Anterior cingulate cortex (tissue), 58 donors: ENCODE results near the gene GRIK4.
"Not testable (repeated sequence)": the region's sequence is repeated elsewhere in the genome, so short reads cannot be mapped to it uniquely, and the experiment has no call there.

Experiments
- DNase-seq, 58 donors: peaks; one replicate each; lab custom pipeline; 2025; lab: John Stamatoyannopoulos, UW

The GRIK4 gene

DNA sequence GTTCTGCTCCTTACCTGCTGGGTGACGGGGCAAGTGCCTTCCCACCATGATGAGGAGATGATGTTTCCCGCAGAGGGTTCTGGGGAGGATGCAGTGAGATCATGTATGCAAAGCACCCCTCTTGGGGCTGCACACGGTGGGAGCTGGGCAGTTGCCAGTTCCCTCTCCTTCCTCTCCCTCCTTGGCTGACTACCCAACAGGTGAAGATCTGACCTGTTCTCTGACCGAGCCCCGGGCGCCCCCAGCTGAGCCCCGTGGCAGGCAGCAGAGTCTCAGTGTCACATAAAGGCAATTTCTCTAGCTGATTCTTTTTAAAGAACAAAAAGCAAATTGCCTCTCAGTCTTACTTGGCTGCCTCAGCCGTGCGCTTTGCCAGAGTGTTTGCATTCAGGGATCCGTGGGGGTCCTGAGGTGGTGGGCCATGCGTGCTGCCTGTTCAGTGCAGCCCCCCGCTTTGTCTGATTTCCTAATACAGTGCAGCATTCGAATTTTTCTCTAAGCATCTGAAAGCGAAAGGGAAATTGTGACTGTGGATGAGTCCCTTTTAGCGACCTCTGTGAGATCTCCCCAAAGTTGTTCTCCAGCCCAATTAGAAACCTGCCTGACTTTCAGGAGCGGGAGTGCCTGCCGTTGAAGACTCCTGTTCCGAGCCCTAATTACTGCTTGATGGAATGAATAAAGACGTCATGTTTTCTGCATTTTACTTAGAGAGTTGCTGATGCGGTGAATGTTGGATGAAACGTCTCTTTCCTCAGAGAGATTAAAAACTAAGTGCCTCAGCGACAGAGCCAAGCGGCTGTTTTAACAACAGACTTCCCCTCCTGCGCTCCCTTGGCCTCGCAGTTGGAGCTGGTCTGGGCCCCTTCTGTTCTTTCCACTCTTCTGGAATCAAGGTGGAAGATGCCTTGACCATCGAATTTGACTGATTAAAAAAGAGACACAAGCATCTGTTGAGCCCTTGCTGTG is 86.0 kb downstream of the GRIK4 start:
- no peak for DNase-seq

- DNase-seq, result no peak
These were observed 87.1 kb downstream of the GRIK4 start for GRCh38 chr11:120598517-120599257.

GRCh38 chr11:120599816-120600420 is 88.4 kb downstream of the GRIK4 start:
- DNase-seq, result no peak

- peak in 5 of 58 donors; percentile 6 to 45 (median 19) for DNase-seq
These were observed 90.0 kb downstream of the GRIK4 start for GRCh38 chr11:120601536-120601935.

- DNase-seq, result no peak
These were observed 91.5 kb downstream of the GRIK4 start for GRCh38 chr11:120603071-120603470.

- no peak for DNase-seq
These were observed 93.9 kb downstream of the GRIK4 start for GRCh38 chr11:120605469-120605868.

DNA sequence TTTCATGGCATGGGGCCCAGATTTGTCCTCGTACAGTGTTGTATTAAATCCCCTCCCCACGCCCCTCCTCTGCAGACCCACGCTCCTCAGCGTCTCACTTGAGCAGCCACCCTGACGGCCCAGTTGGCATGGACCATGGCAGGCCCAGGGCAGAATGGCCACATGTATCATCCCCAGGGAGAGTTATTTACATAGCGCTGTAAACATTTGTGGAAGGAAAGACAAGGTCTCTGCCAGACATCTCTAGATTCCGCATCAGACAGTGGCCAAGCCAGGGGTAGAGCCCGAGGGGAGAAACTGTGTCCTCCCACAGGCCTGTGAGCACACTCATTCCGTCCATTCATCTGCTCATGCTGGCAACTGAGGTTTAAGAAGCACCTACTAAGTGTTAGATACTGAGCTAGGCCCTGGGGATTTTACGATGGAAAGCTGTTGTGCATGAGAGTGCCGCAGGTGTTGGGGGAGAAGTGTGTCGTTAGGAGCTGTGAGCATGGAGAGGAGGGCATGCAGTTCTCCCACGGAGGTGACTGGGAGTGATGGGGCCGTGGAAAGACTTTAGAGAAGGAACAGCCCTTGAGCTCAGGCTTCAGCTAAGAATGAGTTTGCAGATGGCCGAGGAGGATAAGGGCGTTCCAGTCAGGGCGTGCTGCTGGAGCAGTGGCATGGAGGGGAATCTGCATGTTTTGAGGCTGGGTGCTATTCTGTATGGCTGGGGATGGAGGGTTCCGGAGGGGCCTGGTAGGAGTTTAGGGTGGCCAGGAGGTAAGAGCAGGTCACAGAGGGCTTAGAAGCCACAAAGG is 94.9 kb downstream of the GRIK4 start:
- no peak for DNase-seq

GRCh38 chr11:120608061-120608460 is 96.5 kb downstream of the GRIK4 start:
- DNase-seq, result no peak

DNA sequence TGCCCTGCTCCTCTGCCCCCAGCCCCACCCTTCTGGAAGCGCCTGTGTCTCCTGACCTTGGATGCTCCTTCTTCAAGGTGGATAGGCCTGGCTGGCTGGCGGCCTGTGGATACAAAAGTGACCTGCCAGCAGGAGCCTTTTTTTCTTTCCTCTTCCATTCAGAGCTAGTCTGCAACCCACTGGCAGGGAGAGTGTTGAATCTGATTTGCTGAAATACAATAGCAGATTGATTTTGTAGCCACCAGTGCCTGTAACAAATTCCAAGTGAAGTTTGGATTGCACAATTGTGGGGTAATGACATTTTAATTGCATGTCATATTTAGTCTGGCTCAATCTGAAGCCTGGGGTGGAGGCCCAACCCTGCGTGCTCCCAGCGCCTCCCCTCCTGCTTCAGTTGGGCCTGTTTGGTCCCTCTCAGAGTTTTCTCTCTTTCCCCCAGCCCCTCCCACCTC is 97.2 kb downstream of the GRIK4 start:
- no peak for DNase-seq

DNA sequence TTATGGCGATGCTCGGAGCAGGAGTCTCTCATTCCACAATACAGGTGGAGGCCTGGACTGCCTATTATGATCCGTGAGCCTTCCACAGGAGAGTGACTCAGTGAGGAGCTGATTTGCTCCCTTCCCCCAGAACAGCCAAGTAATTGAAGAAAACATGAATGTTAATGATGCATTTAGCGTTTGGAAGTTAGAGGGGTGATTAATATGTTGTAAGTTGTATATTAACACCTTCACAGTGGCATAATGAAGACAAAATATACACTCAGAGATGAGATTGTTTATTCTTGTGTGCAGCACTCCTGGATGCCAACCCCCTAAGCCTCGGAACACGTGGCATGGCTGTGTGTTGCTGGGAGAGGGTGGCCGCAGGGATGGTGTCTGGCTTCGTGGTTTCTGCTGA is 98.6 kb downstream of the GRIK4 start:
- DNase-seq, result no peak

- DNase-seq, result no peak
These were observed 100.0 kb downstream of the GRIK4 start for GRCh38 chr11:120611581-120611980.

GRCh38 chr11:120612513-120613263 is 101.1 kb downstream of the GRIK4 start:
- DNase-seq, result no peak

- DNase-seq, result no peak
These were observed 102.0 kb downstream of the GRIK4 start for GRCh38 chr11:120613264-120614226.

DNA sequence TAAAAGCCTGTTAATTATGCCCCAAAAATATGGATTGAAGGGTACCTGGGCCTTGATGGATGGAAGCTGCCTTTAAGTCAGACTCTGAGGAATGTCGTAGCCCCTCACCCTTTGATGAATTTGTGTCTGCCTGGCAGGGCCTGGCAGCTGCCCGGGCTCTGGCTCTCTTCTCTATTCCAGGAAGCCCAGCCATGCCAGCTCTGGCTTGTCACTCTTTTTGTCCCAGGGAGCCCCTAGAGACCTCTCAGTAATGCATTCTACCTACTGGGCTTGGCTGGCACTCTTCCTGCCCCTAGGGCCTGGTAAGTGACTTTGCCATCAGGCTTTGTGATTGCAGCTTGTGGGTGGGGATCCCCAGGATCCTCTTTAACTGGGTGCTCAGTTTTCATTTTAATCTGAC is 103.8 kb downstream of the GRIK4 start:
- no peak for DNase-seq

DNA sequence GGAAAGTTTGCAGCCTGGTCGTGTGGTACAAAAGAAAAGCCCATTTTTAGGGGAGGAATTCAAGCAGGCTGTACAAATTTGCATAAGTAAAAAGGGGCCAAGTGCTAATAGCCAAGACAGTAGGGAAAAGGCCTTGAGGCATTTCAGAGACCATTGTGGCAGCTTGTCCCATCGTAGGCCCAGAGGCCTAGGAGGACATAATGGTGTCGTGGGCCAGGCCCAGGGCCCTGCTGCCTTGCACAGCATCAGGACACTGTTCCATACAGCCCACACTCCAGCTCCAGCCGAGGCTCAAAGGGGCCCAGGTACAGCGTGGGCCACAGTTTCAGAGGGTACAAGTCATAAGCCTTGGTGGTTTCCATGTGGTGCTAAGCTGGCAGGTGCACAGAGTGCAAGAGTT is 106.9 kb downstream of the GRIK4 start:
- no peak for DNase-seq

DNA sequence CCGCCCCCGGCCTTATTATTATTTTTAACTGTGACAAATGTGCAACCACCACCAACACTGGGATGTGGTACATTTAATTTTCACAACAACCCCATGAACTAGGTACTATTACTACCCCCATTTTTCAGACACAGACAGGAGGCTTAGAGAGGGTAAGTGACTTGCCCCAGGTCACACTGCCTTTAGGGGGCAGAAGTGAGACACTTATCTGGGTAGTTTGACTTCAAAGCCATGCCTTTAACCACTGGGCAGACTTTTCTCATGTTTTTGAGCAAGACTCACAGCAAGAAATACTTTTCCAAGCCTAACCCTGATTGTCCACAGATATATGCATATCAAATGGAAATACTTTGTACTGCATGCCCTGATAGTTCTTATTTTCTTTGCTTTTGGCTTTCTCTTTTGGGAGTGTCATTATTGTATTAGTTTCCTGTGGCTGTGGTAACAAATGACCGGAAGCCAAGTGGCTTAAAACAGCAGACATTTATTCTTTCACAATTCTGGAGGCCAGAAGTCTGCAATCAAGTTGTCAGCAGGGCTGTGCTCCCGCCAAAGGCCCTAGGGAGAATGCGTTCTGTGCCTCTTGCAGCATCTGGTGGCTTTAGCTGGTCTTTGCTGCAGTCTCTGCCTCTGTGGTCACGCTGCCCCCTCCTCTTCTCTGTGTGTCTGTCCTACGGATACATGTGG is 110.8 kb downstream of the GRIK4 start:
- DNase-seq, result no peak

DNA sequence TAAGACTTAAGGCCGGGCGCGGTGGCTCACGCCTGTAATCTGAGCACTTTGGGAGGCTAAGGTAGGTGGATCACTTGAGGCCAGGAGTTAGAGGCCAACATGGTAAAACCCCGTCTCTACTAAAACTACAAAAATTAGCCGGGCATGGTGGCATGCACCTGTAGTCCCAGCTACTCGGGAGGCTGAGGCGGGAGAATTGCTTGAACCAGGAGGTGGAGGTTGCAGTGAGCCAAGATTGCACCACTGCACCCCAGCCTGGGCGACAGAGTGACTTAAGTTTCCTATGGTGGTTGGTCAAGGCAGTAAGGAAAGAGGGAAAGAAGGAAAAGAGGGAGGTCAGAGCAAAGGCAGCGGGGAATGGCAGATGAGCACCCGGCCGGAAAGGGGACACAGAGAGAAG is 113.4 kb downstream of the GRIK4 start:
- DNase-seq, result not testable (repeated sequence)

DNA sequence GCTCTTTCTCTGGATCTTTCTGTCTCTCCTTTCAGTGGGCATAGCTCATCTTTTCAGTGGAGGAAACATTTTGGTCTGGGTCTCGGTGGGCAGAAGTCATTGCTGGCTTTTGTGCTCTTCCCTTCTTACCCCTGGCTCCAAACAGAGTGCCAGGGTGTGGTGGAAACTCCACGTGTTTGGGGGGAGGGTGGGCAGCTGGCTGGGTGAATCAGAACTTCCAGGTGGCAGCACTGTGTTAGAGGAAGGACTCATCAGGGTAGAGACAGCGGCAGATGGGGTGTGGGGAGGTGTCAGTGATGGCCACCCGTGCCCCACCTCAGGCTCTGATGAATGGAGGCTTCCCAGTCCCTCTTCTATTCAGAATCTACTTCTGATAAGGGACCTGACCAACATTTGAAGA is 114.0 kb downstream of the GRIK4 start:
- DNase-seq, result no peak
